H54 (cell line): ENCODE results near the gene NPHP4.
"Not testable (repeated sequence)": the region's sequence is repeated elsewhere in the genome, so short reads cannot be mapped to it uniquely, and the experiment has no call there.

Source experiments
- DNase-seq: peaks from one replicate; pipeline ENCODE4 v3.0.0; 2011; ENCODE audit warnings: low spot score, mixed read lengths; ENCODE audit not compliant: insufficient read length
- FAIRE-seq: peaks from 3 replicates; lab custom pipeline; 2011; peaks lifted over from hg19 to GRCh38; lab: Jason Lieb, UNC
- POLR2A ChIP-seq: IDR thresholded peaks from 2 replicates; pipeline ENCODE4 v1.6.1; 2011; ENCODE audit warnings: low read depth, mild to moderate bottlenecking, low read length

Gene NPHP4

DNA sequence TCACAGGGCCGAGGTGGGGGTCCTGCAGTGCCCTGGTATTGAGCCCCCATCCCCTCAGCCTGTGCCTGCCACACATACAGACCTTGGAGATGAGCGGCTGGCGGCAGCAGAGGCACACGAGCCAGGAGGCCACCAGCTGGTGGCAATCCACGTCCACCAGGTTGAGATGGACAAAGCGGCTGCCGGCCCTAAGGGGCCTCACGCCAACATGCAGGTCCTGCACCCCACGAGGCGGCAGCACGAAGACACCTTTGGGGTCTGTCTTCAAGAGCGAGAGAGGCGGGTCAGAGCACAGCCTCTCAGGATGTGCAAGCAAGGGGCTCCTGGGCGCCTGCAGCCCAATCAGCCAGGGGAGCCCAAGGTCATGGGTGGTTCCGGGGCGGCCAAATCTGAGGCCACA lies 128.0 kb downstream of the NPHP4 start:
- TF ChIP-seq POLR2A: no peak
- no peak for DNase-seq
- FAIRE-seq: no peak

DNA sequence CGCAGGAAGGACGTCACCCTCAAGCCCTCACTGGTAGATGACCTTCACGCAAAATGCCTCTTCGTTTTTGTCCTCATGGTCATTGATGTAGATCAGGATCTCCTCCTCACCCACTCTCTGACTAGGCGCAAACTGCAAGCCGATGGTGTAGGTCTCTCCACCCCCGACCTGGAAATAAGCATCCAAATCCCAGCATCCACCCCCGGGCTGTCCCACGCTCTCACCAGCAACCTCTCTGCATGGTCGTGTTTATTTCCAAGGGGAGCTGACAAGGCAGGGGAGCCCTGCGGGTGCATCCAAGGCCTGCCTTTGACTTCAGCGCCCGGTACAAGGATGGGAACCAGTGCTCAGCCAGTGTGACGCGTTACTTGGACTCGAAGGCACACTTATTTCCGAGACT lies 129.0 kb downstream of the NPHP4 start:
- no peak for TF ChIP-seq POLR2A
- FAIRE-seq (no peak), DNase-seq (no peak)

DNA sequence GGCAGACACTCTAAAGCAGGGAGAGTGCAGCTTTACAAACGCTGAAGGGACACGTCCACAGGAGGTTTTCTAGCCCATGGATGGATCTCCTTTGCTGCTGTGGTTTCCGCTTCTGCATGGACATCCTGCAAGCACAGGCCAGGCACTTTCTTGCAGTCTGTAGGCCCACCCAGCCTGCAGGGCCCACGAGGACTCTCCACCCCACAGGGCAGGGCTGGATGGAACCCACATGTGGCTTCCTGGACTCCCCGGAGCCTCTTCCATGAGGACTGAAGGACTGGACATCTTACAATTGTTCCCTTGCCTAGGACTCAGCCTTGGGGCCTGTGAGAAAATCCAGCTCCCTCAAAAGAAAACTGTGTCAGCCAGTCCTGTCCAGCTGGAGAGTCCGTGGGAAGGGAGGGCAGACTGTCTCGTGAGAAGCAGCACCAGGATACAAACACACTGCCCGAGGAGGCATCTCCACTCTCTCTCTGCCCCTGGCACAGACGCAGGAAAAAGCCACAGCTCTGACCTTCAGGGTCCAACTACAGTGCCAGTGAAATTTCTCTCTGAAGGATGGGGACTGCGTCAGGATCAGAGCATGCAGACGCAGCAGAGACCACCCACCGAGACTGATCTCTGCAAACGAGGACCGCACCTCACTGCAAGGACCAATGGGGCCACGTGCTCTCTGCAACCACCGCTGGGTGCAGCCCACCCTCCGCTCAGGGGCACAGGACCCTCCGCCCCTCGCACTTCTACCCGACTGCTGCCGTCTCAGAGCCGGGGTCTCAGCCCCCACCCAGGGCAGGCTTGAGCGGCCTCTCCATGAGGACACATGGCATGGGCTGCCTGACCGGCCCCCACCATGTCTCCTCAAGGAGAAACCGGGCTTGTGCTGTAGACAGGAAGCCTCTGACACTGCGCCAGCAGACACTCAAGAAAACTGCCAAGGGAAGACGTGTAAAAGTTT lies 130.1 kb downstream of the NPHP4 start:
- TF ChIP-seq POLR2A: no peak
- FAIRE-seq (no peak), DNase-seq (no peak)

DNA sequence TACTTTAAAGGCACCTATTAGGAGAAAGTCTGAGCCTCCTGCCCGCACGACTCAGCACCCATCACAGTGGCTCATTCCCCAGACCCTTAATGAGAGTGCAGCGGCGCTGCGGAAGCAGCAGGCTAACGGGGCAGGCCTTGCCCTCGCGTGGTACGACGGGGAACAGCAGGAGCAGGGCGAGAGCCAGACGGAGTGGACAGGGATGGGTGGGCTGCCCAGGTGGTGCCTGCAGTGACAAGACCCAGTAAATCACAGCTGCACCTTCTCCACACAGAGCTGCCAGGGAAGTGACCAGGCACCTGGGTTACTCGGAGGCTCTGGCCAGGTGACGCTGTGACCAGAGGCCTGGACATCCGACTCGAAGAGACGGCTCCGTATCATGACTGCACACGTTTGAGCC lies 131.9 kb downstream of the NPHP4 start:
- FAIRE-seq: no peak
- TF ChIP-seq POLR2A: no peak
- no peak for DNase-seq

DNA sequence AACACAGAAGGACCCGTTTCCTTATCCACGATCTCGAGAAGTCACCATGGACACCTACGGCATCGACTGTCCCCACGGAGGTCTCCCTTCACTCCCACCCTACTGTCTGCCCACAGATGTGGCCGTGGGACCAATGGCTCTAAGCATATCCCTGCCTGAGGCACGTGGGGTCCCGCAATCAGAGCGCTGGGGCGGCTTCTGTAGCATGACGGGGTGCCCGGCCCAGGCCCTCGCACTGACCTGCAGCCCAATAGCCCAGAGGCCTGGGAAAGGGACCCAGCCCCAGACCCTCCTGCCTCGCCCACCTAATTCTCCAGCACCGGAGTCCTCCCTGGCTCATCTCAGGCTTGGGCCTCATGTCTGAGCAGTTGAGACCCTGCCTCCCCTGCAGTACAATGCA lies 132.5 kb downstream of the NPHP4 start:
- no peak for TF ChIP-seq POLR2A
- no peak for DNase-seq
- FAIRE-seq: no peak

DNA sequence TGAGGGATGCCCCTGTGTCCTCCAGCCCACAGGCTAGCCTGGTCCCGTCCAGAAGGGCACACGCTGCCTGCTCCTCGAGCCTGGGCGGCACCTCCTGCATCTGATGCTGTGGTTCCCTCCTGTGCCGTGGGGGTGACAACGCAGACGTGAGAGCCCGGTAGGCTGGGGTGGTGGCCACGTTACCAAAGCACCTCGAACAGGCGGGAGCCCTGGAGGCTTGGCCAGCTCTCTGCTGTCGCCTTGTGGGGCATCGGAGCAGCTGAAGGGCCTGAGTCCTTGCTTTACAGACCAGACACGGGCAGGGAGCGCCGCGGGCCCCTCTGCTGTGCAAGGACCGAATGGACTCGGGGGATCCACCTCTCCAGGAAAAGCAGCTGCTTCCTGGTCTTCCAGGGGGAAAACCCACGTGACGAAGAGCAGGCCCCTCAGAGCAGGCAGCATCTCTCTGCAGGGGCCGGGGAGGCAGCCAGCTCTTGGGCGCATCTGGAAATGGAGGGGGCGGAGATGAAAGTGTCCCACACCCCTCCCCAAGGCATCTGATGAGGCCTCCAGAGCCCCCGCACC lies 133.3 kb downstream of the NPHP4 start:
- DNase-seq: no peak
- no peak for TF ChIP-seq POLR2A
- no peak for FAIRE-seq

DNA sequence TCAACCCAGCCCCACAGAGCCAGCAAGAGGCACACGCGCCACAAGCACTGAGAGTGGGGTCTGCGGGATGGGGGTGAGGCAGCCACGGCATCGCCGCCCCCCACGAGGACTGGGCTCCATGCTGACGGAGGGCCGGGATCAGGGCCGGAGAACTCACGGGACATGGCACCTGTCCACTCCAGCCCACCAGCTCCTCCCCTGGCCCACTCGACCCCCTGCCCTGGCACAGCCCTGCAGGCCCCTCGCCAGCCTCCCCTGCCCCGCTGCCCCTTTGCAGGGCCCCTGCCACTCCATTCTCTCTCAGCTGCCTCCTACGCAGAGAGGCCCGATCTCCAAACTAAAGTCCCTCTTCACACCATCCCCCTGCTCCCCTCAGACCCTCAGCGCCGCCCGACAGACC lies 134.0 kb downstream of the NPHP4 start:
- FAIRE-seq: no peak
- DNase-seq: no peak
- TF ChIP-seq POLR2A: no peak

DNA sequence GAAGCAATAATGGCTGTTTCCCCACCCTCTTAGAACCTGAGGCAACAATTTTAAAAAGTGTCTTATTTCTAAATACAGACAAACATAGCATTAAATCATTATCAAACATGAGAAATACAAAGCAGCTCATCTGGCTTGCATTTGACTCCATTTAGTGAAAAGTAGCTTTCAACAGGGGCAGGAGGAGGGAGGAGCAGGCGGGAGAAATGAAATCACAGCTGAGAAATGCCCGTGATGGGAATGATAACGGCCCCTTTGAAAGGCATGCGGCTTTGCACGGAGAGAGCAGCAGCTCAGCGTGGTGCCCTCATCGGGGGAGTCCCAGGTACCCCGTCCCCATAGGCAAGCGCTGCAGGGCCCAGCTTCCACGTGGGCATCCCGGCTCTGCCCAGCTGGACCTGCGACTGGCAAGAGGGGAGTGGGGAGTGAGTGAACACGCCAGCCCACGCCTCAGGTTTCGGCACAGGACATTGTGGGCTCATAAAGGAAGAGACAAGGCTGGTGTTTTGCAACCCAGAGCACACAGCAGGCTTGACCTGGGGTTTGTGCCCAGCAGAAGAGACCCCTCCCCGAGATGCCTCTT lies 134.6 kb downstream of the NPHP4 start:
- no peak for FAIRE-seq
- DNase-seq: no peak
- TF ChIP-seq POLR2A: no peak

DNA sequence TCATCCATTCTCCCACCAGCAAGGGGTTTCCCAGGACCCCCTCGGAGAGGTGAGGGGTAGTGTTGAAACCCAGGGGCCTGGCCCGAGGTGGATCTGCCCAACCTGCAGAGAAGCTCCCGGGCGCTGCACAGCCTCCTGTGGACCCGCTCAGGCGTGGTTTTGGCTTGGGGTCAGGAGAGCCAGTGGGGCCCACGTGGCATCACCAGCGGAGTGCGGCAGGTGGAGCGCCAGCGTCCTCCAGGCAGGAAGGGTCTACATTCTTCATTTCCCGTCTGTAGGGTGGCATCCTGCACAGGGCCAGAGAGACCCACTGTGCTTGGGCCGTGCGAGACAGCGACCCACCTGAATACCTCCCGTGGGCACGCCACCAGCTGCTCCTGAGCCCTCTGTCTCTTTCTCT lies 135.2 kb downstream of the NPHP4 start:
- no peak for TF ChIP-seq POLR2A
- no peak for FAIRE-seq
- no peak for DNase-seq

DNA sequence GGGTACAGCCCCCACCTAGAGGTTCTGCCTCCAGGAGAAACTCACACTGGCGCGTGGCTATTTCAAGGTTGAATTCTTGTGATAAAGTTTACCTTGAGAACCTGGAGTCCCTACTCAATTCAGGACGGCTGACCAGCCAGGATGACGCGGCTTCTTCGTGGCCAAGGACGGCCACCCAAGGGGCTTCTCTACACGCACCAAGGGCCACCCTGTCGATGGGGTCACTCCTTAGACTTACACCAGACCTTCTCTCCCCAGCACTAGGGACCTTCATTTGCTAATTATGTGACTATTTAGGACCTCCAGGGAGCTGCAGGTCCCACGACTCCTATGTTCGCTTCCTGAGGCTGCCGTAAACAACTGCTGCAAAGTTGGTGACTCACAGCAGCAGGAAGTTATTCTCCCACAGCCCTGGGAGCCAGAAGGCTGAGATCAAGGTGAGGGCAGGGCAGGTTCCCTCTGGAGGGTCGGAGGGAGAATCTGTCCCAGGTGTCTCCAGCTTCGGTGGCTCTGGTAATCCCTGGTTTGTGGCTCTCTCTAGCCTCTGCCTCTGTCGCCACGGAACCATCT lies 135.9 kb downstream of the NPHP4 start:
- TF ChIP-seq POLR2A: no peak
- no peak for FAIRE-seq

DNA sequence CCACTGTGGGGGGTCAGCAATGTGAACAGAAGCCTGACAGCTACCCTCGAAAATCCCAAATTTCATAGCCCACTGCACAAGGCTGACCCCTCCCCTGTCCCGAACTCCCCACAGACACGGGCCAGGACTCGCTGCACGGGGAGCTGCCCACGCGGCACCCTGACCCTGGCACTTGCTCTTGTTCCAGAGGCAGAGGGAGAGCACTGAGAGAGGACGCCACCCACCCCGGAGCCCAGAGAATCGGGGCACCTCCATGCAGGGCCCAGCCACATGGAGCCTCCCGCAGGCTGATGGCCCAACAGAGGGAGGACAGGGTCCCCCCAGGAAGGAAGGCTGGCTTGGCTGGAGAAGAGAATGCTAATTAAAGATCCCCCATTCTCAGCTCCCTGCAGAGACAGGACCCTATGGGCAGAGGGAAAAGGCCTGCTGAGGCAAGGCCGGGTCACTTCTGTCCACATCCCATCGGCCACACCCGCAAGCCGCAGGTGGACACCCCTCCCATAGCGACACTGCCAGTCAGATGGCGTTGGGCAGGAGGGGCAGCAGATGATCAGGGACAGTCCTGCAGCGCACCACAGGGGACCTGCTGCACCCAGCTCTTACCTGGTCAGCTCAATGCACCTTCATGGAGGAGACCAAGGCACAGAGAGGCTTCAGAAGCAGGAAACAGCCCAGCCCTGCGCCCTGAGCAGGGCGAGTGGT lies 136.9 kb downstream of the NPHP4 start:
- no peak for TF ChIP-seq POLR2A
- no peak for FAIRE-seq
- DNase-seq: no peak

More for the DNA sequence above, 135.9 kb downstream of the NPHP4 start:
- DNase-seq: peak; percentile 40

DNA sequence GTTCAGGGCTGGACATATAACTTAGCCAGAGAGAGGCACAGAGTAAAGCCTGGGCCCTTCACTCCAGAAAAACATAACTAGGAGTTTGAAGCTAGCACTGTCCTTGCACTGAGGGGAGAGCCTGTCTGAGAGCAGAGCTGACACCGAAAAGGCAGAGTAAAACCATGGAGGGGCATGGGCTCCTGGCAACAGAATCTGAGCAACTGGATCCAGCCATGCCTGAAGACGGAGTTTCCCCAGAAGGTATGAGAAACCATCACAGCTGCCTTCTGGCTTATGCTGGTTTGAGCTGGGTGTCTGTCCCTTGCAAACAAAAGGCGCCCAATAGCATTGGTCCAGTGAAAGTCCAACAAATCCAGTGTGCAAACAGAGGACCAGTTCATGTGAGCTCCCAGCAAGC lies 137.5 kb downstream of the NPHP4 start:
- FAIRE-seq (no peak), DNase-seq (no peak)
- TF ChIP-seq POLR2A: no peak

DNA sequence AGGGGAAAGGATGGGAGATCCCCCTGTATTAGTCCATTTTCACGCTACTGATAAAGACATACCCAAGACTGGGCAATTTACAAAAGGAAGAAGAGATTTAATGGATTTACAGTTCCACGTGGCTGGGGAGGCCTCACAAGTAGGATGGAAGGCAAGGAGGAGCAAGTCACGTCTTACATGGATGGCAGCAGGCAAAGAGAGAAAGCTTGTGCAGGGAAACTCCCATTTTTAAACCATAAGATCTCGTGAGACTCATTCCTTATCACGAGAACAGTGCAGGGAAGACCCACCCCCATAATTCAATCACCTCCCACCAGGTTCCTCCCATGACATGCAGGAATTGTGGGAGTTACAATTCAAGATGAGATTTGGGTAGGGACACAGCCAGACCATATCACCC lies 138.4 kb downstream of the NPHP4 start:
- not testable (repeated sequence) for DNase-seq, FAIRE-seq

DNA sequence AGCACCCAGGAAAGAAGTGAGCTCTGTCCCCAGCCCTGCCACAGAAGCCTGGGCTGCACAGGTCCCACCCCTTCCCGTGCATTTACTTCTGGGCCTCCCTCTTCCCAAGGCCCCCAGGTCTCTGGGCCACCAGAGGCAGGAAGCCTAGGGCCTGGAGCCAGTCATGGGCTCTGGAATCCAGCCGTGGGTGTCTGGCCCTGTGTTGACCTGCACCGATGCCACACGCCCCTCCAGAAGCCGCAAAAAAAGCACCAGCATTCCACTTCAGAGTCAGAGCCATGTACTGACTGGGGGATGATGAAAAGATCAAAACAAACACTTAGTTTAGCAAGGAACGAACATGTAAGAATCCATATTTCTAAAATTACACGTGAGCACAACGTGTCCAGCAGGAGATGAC lies 141.7 kb downstream of the NPHP4 start:
- no peak for TF ChIP-seq POLR2A
- FAIRE-seq: no peak
- DNase-seq: no peak
